Activated B cell treated with CpG ODN at 0.5 μM for 24 hours (primary cell): ENCODE measurements around the gene TBC1D17. TPM values are rescaled to one million over a fixed set of nuclear protein-coding genes. Genes with fewer than 3 reads are reported as not detected.

Experiments
- ATAC-seq: fragments of 200-7000 bp; cut with Tn5 transposase; one replicate; pipeline ENCODE4 v1.10.0; 2021; ENCODE audit warnings: low read depth, mild to moderate bottlenecking, moderate library complexity
- CTCF ChIA-PET: fragments of 350-600 bp; sonication (Branson Sonifier 250); formaldehyde crosslinking; loops from one replicate; lab custom pipeline; 2021; ENCODE audit warnings: antibody characterized with exemption; lab: Charles Lee
- POLR2A ChIA-PET: fragments of 350-600 bp; sonication (Branson Sonifier 250); formaldehyde crosslinking; loops from one replicate; lab custom pipeline; 2021; ENCODE audit warnings: antibody characterized with exemption; lab: Charles Lee
- DNase-seq: peaks from one replicate; pipeline ENCODE4 v3.0.0; 2022
- H3K27ac Mint-ChIP-seq: one replicate; pipeline ENCODE4 v1.8.0; 2020; ENCODE audit warnings: mixed read lengths
- H3K27me3 Mint-ChIP-seq: one replicate; pipeline ENCODE4 v1.8.0; 2021; ENCODE audit warnings: mixed read lengths
- H3K36me3 Mint-ChIP-seq: one replicate; pipeline ENCODE4 v1.8.0; 2021; ENCODE audit warnings: low read depth, mixed read lengths
- H3K4me1 Mint-ChIP-seq: one replicate; pipeline ENCODE4 v1.8.0; 2021; ENCODE audit warnings: mixed read lengths
- H3K4me3 Mint-ChIP-seq: one replicate; pipeline ENCODE4 v1.8.0; 2020; ENCODE audit warnings: mild to moderate bottlenecking, mixed read lengths
- H3K9me3 Mint-ChIP-seq: one replicate; pipeline ENCODE4 v1.8.0; 2020; ENCODE audit warnings: mixed read lengths
- intact Hi-C: fragments of 100-400 bp; cut with micrococcal nuclease; formaldehyde crosslinking; loops from one replicate; pipeline ENCODE4 v1.15.1; 2024
- total RNA-seq: library from RNA; stranded (reverse); gene quantifications from 2 replicates; pipeline ENCODE4 v1.2.3, GENCODE V29; 2022
- TF ChIP-seq, protein P1 (sequence below): fragments of 200-600 bp; IDR thresholded peaks from one replicate; pipeline ENCODE4 v1.8.0; 2022; ENCODE audit warnings: antibody characterized with exemption, mild to moderate bottlenecking

TBC1D17 gene
- total RNA-seq, 1 donor from 2014 or later: 57.0 TPM

GRCh38 chr19:49881672-49882394, 4.3 kb downstream of the TBC1D17 start:
- ChIA-PET POLR2A (interaction anchor here (0.5 to 1.6 kb wide), 5 partner anchors 14 to 1781 kb away, joined by 3 to 6 read pairs (median 5); partner anchors contain the start of gene PNKP), CTCF (no interaction called here)
- ATAC-seq: no peak
- Mint-ChIP-seq H3K4me3 (no peak overlapping the region), H3K27me3 (no peaks in the 10 kb centered on the region), H3K9me3 (no peaks in the 10 kb centered on the region), H3K36me3 (peaks cover 67% of the 10 kb centered on the region), H3K4me1 (peaks cover 16% of the 10 kb centered on the region), H3K27ac (no peak overlapping the region)
- intact Hi-C loops: no loop called here
- no peak for DNase-seq
- TF ChIP-seq, protein P1, sequence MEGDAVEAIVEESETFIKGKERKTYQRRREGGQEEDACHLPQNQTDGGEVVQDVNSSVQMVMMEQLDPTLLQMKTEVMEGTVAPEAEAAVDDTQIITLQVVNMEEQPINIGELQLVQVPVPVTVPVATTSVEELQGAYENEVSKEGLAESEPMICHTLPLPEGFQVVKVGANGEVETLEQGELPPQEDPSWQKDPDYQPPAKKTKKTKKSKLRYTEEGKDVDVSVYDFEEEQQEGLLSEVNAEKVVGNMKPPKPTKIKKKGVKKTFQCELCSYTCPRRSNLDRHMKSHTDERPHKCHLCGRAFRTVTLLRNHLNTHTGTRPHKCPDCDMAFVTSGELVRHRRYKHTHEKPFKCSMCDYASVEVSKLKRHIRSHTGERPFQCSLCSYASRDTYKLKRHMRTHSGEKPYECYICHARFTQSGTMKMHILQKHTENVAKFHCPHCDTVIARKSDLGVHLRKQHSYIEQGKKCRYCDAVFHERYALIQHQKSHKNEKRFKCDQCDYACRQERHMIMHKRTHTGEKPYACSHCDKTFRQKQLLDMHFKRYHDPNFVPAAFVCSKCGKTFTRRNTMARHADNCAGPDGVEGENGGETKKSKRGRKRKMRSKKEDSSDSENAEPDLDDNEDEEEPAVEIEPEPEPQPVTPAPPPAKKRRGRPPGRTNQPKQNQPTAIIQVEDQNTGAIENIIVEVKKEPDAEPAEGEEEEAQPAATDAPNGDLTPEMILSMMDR: no peak

DNA sequence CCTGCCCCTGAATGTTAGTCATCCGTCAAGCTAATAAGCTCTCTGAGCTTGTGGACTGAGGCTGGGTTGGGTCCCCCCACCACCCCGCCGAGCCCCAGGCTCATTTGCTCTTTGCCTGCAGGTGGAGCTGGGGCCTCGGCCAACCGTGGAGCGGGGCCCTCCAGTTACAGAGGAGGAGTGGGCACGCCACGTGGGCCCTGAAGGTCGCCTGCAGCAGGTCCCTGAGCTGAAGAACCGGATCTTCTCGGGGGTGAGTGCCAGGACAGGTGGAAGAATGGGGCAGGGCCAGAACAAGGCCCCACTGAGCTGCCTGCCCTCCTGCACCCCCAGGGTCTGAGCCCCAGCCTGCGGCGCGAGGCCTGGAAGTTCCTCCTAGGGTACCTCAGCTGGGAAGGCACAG, 5.1 kb downstream of the TBC1D17 start:
- TF ChIP-seq, protein P1: no peak
- POLR2A ChIA-PET: interaction anchor here (1.3 to 1.6 kb wide), 2 partner anchors 29 to 47 kb away, joined by 4 to 6 read pairs; no protein-coding TSS in a partner anchor
- Mint-ChIP-seq H3K4me3 (no peak overlapping the region), H3K36me3 (peaks cover 67% of the 10 kb centered on the region), H3K27me3 (no peaks in the 10 kb centered on the region), H3K27ac (no peak overlapping the region), H3K4me1 (peaks cover 16% of the 10 kb centered on the region), H3K9me3 (no peaks in the 10 kb centered on the region)
- CTCF ChIA-PET: no interaction called here
- DNase-seq (no peak), ATAC-seq (no peak)
- intact Hi-C loops: no loop called here

DNA sequence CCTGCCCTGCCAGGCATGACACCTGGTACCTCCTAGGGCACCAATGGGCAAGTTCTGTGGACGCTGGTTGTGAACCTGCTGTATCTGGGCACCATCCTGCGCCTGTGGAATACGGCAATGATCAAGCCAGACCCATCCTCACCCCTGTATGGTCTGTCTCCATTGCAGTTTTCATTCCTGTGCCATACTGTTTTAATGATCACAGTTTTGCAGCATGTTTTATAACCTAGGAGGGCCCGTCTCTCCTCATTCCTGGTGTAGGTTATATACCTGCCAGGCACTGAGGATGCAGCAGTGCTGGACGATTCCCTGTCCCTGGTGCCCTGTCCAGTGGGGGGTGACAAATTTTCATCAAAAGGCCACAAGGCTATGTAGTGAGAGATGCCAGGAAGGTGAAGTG, 5.6 kb downstream of the TBC1D17 start:
- Mint-ChIP-seq H3K36me3 (peaks cover 64% of the 10 kb centered on the region), H3K27ac (no peak overlapping the region), H3K4me1 (peaks cover 16% of the 10 kb centered on the region), H3K4me3 (no peak overlapping the region), H3K27me3 (no peaks in the 10 kb centered on the region), H3K9me3 (no peaks in the 10 kb centered on the region)
- intact Hi-C loops: no loop called here
- DNase-seq: no peak
- TF ChIP-seq, protein P1: no peak
- ATAC-seq: no peak
- POLR2A ChIA-PET: interaction anchor here (1.3 kb wide), 1 partner anchor 28 kb away, joined by 6 read pairs; no protein-coding TSS in a partner anchor
- CTCF ChIA-PET: no interaction called here

GRCh38 chr19:49884109-49884508, 6.6 kb downstream of the TBC1D17 start:
- Mint-ChIP-seq H3K27me3 (no peaks in the 10 kb centered on the region), H3K9me3 (no peaks in the 10 kb centered on the region), H3K4me3 (no peak overlapping the region), H3K4me1 (peaks cover 9% of the 10 kb centered on the region), H3K36me3 (peaks cover 58% of the 10 kb centered on the region), H3K27ac (no peak overlapping the region)
- intact Hi-C loops: no loop called here
- ChIA-PET CTCF (no interaction called here), POLR2A (no interaction called here)
- TF ChIP-seq, protein P1: no peak
- no peak for ATAC-seq
- DNase-seq: no peak

DNA sequence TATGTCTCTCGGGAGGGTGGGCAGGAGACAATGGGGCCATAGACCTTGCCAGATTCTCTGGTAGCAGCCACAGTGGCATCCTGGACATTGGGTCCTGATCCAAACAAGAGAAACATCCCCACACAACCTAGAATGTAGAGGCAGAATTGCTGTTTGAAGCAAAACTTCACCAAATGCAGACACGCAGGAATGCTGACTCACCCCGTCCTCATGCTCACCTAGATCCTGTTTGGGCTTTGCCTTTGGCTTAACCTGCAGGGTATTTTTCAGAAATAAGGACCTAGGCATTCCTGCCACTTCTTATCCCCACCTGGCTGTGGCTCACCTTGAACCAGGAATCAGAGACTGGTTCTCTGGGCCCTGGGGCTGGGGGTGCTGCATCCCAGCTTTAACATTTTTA, 7.3 kb downstream of the TBC1D17 start:
- TF ChIP-seq, protein P1: no peak
- peaks cover 9% of the 10 kb centered on the region for H3K4me1 Mint-ChIP-seq
- peaks cover 53% of the 10 kb centered on the region for H3K36me3 Mint-ChIP-seq
- DNase-seq (no peak), ATAC-seq (no peak)
- H3K4me3 Mint-ChIP-seq: no peak overlapping the region
- no peak overlapping the region for H3K27ac Mint-ChIP-seq
- ChIA-PET CTCF (no interaction called here), POLR2A (no interaction called here)
- intact Hi-C loops: no loop called here
- no peaks in the 10 kb centered on the region for H3K9me3 Mint-ChIP-seq
- H3K27me3 Mint-ChIP-seq: no peaks in the 10 kb centered on the region
